A549 (cell line): ENCODE measurements around the gene BICDL1.
"Not testable (repeated sequence)": the region's sequence is repeated elsewhere in the genome, so short reads cannot be mapped to it uniquely, and the experiment has no call there.

Experiments used
- CTCF ChIP-seq: fragments of >200 bp; sonication (Bioruptor Twin); formaldehyde crosslinking; IDR thresholded peaks from 3 replicates; pipeline ENCODE4 v1.5.1; 2016
- HES2 ChIP-seq: fragments of >200 bp; sonication (Bioruptor Twin); formaldehyde crosslinking; IDR thresholded peaks from 2 replicates; pipeline ENCODE4 v1.6.1; 2016
- MAX ChIP-seq: IDR thresholded peaks from 2 replicates; pipeline ENCODE4 v1.6.1; 2012
- PHF8 ChIP-seq: fragments of 200-600 bp; sonication (generic); IDR thresholded peaks from 2 replicates; pipeline ENCODE4 v1.6.1; 2016; ENCODE audit warnings: low read depth, mild to moderate bottlenecking, antibody characterized with exemption, moderate library complexity, borderline replicate concordance
- POLR2A ChIP-seq: IDR thresholded peaks from 2 replicates; pipeline ENCODE4 v1.6.1; 2012; ENCODE audit warnings: mild to moderate bottlenecking, low read length
- SMC3 ChIP-seq: fragments of >200 bp; sonication (Bioruptor Twin); formaldehyde crosslinking; IDR thresholded peaks from 3 replicates; pipeline ENCODE4 v1.6.1; 2018; ENCODE audit warnings: inconsistent platforms

- TF ChIP-seq MAX, HES2, PHF8, CTCF, POLR2A, SMC3: not testable (repeated sequence)
Measured at GRCh38 chr12:119980702-119981101, 8.3 kb upstream of the BICDL1 start.
